Upper lobe of left lung (tissue), 6 donors: ENCODE measurements around the gene DTWD2. TPM values are rescaled to one million over a fixed set of nuclear protein-coding genes. Genes with fewer than 3 reads are reported as not detected.

Source experiments
- ATAC-seq, 2 donors: fragments of 200-7000 bp; cut with Tn5 transposase; one replicate each; pipeline ENCODE4 v1.9.1; 2022; ENCODE audit warnings: mild to moderate bottlenecking in 2 of 2, moderate library complexity in 2 of 2; ENCODE audit not compliant: low FRiP score in 2 of 2
- DNase-seq, 2 donors: peaks; one replicate each; pipeline ENCODE4 v3.0.0-alpha.2; 2019 to 2020
- H3K27ac ChIP-seq, 4 donors: fragments of 200-600 bp; sonication (generic); one replicate each; pipeline ENCODE4 v1.5.1; 2016 to 2019
- H3K27me3 ChIP-seq, 4 donors: fragments of 200-600 bp; sonication (generic); one replicate each; pipeline ENCODE4 v1.5.1; 2017 to 2019
- H3K36me3 ChIP-seq, 4 donors: fragments of 200-600 bp; sonication (generic); one replicate each; pipeline ENCODE4 v1.5.1; 2016 to 2019
- H3K4me1 ChIP-seq, 4 donors: fragments of 200-600 bp; sonication (generic); one replicate each; pipeline ENCODE4 v1.5.1; 2018 to 2019
- H3K4me3 ChIP-seq, 4 donors: fragments of 200-600 bp; sonication (generic); one replicate each; pipeline ENCODE4 v1.5.1; 2017 to 2019; ENCODE audit warnings: mild to moderate bottlenecking in 2 of 4, moderate library complexity in 1 of 4
- H3K9me3 ChIP-seq, 4 donors: fragments of 200-600 bp; sonication (generic); one replicate each; pipeline ENCODE4 v1.5.1; 2018 to 2019
- EP300 ChIP-seq, 4 donors: sonication (generic); formaldehyde crosslinking; IDR thresholded peaks; one replicate each; pipeline ENCODE4 v1.5.1; 2017; ENCODE audit warnings: antibody characterized with exemption in 4 of 4, control low read depth in 2 of 4
- POLR2A ChIP-seq, 4 donors: fragments of 450-650 bp; IDR thresholded peaks; one replicate each; pipeline ENCODE4 v1.5.1; 2016 to 2017; ENCODE audit warnings: antibody characterized with exemption in 4 of 4, mild to moderate bottlenecking in 2 of 4
- POLR2AphosphoS5 ChIP-seq, 2 donors: sonication (generic); formaldehyde crosslinking; IDR thresholded peaks; one replicate each; pipeline ENCODE4 v1.5.1; 2017; ENCODE audit warnings: antibody characterized with exemption in 2 of 2
- WGBS, 2 donors: methylation state at CpG; one replicate each; pipeline ENCODE4 v1.1.5; 2017 to 2018; 5-methylcytosine and 5-hydroxymethylcytosine counted together
- total RNA-seq, 6 donors: library from RNA; depleted of rRNA in 4 of 6; stranded (reverse); fragments of >200 nt in 4 of 6; gene quantifications; one replicate each; pipeline versions ENCODE4 v1.1.0 to v1.2.1, GENCODE V29; 2016 to 2021
- TF ChIP-seq, protein P1 (sequence below), 6 experiments: fragments of 450-650 bp in 4 of 6; fragments of 200-600 bp in 2 of 6; sonication (generic) in 2 of 6; IDR thresholded peaks; one replicate each; pipeline ENCODE4 v1.5.1; 2016 to 2019; ENCODE audit warnings: antibody characterized with exemption in 6 of 6
- donor health status: DM: no; HTN: no; CAD: no; lungs with moderate emphysema.
- donor health status: DM: no; HTN: yes; CAD: no; lungs with severe emphysema.

Gene DTWD2
- total RNA-seq, 6 donors from 2014 or later, result 7.1 to 14.7 (median 9.5) TPM

GRCh38 chr5:119022017-119022745, 33.8 kb upstream of the DTWD2 start:
- Histone ChIP-seq H3K4me1 (no peaks in the 10 kb centered on the region), H3K9me3 (peaks cover 0 to 5% (median 3%) of the 10 kb centered on the region in 4 donors), H3K36me3 (no peaks in the 10 kb centered on the region), H3K27ac (no peak overlapping the region), H3K4me3 (no peak overlapping the region), H3K27me3 (no peaks in the 10 kb centered on the region)
- peak in 1 of 2 donors; percentile 64 for ATAC-seq
- DNase-seq, result no peak
- no peak for TF ChIP-seq POLR2AphosphoS5 (IDR thresholded peaks at IDR 0.05)
- TF ChIP-seq, protein P1, sequence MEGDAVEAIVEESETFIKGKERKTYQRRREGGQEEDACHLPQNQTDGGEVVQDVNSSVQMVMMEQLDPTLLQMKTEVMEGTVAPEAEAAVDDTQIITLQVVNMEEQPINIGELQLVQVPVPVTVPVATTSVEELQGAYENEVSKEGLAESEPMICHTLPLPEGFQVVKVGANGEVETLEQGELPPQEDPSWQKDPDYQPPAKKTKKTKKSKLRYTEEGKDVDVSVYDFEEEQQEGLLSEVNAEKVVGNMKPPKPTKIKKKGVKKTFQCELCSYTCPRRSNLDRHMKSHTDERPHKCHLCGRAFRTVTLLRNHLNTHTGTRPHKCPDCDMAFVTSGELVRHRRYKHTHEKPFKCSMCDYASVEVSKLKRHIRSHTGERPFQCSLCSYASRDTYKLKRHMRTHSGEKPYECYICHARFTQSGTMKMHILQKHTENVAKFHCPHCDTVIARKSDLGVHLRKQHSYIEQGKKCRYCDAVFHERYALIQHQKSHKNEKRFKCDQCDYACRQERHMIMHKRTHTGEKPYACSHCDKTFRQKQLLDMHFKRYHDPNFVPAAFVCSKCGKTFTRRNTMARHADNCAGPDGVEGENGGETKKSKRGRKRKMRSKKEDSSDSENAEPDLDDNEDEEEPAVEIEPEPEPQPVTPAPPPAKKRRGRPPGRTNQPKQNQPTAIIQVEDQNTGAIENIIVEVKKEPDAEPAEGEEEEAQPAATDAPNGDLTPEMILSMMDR (IDR thresholded peaks at IDR 0.05), result peak in 2 of 6 experiments; percentile 29 to 40
- WGBS, 2 donors, result 47 to 63% methylated on average over 5 of the region's 5 CpGs

GRCh38 chr5:119021149-119021732, 32.9 kb upstream of the DTWD2 start:
- peaks cover 0 to 5% (median 3%) of the 10 kb centered on the region in 4 donors for H3K9me3 ChIP-seq
- TF ChIP-seq POLR2A (IDR thresholded peaks at IDR 0.05) (no peak), EP300 (IDR thresholded peaks at IDR 0.05) (no peak), POLR2AphosphoS5 (IDR thresholded peaks at IDR 0.05) (no peak)
- TF ChIP-seq, protein P1 (IDR thresholded peaks at IDR 0.05), result no peak
- 83 to 94% methylated on average over 3 of the region's 3 CpGs for whole genome bisulfite sequencing, 2 donors
- H3K36me3 ChIP-seq, result no peaks in the 10 kb centered on the region
- no peak for ATAC-seq
- no peak overlapping the region for H3K27ac ChIP-seq
- no peaks in the 10 kb centered on the region for H3K4me1 ChIP-seq
- H3K4me3 ChIP-seq, result no peak overlapping the region
- DNase-seq, result no peak
- H3K27me3 ChIP-seq, result no peaks in the 10 kb centered on the region

DNA sequence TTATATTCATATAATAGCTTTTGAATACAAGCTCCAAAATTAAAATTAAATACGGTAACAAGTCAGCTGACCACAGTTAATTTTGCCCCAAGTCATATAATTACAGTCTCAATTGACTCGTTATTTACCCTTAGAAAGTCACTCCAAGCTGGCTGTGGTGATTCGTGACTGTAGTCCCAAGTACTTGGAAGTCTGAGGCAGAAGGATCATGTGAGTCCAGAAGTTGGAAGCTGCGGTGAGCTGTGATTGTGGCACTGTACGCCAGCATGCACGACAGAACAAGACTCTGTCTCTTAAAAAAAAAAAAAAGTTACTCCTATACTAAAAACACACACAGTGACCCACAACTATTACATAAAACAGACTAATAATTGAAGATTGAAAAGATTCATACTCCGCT, 31.6 kb upstream of the DTWD2 start:
- WGBS, 2 donors, result 61 to 71% methylated on average over 7 of the region's 7 CpGs
- TF ChIP-seq, protein P1 (IDR thresholded peaks at IDR 0.05), result no peak
- no peak for TF ChIP-seq POLR2A (IDR thresholded peaks at IDR 0.05)
- no peak for TF ChIP-seq POLR2AphosphoS5 (IDR thresholded peaks at IDR 0.05)
- TF ChIP-seq EP300 (IDR thresholded peaks at IDR 0.05), result no peak
- Histone ChIP-seq H3K27me3 (no peaks in the 10 kb centered on the region), H3K27ac (peak overlapping the region in 1 of 4 donors; percentile 11), H3K36me3 (no peaks in the 10 kb centered on the region), H3K4me1 (no peaks in the 10 kb centered on the region), H3K4me3 (no peak overlapping the region), H3K9me3 (peaks cover 0 to under 1% (median under 1%) of the 10 kb centered on the region in 4 donors)
- ATAC-seq, result peak in 1 of 2 donors; percentile 52
- peak in 1 of 2 donors; percentile 44 for DNase-seq

GRCh38 chr5:119019501-119019900, 31.2 kb upstream of the DTWD2 start:
- no peaks in the 10 kb centered on the region for H3K4me1 ChIP-seq
- no peak for ATAC-seq
- DNase-seq, result no peak
- H3K27ac ChIP-seq, result peak overlapping the region in 2 of 4 donors; percentile 11 to 60
- no peaks in the 10 kb centered on the region for H3K9me3 ChIP-seq
- H3K36me3 ChIP-seq, result no peaks in the 10 kb centered on the region
- no peak for TF ChIP-seq EP300 (IDR thresholded peaks at IDR 0.05)
- no peak for TF ChIP-seq POLR2A (IDR thresholded peaks at IDR 0.05)
- TF ChIP-seq, protein P1 (IDR thresholded peaks at IDR 0.05), result no peak
- TF ChIP-seq POLR2AphosphoS5 (IDR thresholded peaks at IDR 0.05), result no peak
- H3K4me3 ChIP-seq, result no peak overlapping the region
- no peaks in the 10 kb centered on the region for H3K27me3 ChIP-seq
- WGBS, 2 donors, result 76 to 77% methylated on average over 1 of the region's 1 CpG
